Thyroid gland (tissue), 4 donors: Measurements from ENCODE around the gene TUBGCP3.

ENCODE experiments used
- POLR2A ChIP-seq, 2 donors: fragments of 450-650 bp; IDR thresholded peaks; one replicate each; pipeline ENCODE4 v1.6.1; 2017; ENCODE audit warnings: antibody characterized with exemption in 2 of 2, mild to moderate bottlenecking in 2 of 2, moderate library complexity in 1 of 2
- TF ChIP-seq, protein P1 (sequence below), 6 experiments: fragments of 200-600 bp in 3 of 6; fragments of 450-650 bp in 3 of 6; sonication (generic) in 3 of 6; IDR thresholded peaks; one replicate each; pipeline ENCODE4 v1.5.1; 2016 to 2019; ENCODE audit warnings: antibody characterized with exemption in 6 of 6, mild to moderate bottlenecking in 2 of 6, inconsistent platforms in 1 of 6, moderate library complexity in 1 of 6

DNA sequence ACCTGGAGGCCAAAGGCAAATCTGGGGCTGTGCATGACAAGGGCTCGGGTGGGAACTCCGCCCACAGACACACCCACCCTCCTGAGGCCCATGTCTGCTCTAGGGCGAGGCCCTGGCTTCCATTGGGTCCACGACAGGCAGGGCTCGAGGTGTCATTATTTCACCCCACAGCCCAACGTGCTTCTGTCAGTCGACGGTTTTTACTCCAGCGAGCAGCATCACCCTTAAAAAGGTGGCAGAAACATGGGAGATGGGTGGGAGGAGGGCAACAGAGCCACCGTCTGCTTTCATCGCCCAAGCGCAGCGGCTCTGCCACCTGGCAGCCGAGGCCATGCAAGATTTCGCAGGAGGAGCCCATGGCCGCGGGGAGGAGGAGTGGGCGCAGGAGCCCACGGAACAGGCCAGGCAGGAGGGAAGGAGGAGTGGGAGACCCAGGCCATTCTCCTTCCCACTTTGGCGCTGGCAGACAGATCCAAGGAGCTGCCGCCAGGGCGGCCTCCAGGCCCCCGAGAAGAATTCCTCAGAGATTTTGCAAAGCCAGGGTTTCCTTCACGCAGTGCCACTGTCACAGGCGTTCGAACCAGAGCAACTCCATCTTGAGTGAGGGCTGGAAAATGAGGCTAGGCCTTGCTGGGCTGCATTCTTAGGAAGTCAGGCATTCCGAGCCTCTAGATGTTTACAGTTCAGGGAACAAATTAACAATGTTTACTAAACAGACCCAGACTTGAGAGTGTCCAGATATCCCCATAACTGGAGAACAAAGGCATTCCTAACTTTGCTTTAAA is 49.3 kb upstream of the TUBGCP3 start:
- TF ChIP-seq, protein P1, sequence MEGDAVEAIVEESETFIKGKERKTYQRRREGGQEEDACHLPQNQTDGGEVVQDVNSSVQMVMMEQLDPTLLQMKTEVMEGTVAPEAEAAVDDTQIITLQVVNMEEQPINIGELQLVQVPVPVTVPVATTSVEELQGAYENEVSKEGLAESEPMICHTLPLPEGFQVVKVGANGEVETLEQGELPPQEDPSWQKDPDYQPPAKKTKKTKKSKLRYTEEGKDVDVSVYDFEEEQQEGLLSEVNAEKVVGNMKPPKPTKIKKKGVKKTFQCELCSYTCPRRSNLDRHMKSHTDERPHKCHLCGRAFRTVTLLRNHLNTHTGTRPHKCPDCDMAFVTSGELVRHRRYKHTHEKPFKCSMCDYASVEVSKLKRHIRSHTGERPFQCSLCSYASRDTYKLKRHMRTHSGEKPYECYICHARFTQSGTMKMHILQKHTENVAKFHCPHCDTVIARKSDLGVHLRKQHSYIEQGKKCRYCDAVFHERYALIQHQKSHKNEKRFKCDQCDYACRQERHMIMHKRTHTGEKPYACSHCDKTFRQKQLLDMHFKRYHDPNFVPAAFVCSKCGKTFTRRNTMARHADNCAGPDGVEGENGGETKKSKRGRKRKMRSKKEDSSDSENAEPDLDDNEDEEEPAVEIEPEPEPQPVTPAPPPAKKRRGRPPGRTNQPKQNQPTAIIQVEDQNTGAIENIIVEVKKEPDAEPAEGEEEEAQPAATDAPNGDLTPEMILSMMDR (IDR thresholded peaks at IDR 0.05), result no peak
- no peak for TF ChIP-seq POLR2A (IDR thresholded peaks at IDR 0.05)
